GM19467 (cell line): ENCODE measurements around the gene SLC38A7.
"Not testable (repeated sequence)": the region's sequence is repeated elsewhere in the genome, so short reads cannot be mapped to it uniquely, and the experiment has no call there.

ENCODE experiments used
- ATAC-seq: cut with Tn5 transposase; IDR thresholded peaks from one replicate; pipeline ENCODE4 v1.9.1; 2021; ENCODE audit warnings: mild to moderate bottlenecking, moderate library complexity; ENCODE audit not compliant: unreplicated experiment

SLC38A7 gene

DNA sequence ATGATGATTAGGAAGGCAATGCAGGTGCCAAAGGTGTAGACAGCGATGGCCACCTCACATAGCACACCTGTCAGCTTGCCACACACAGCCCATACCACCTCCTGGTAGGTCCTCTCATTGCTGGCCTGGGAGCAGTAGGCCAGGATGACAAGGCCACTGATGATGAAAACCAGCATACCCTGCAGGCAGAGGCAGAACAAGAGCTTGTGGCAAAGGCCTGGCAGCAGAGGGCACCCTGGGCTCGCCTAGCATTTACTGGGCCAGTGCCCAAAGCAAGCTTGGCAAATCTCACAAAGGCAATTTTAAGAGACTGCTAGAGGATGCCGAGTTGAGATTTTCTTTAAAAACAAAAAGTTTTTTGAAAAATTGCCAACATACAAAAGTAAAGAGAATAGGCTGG lies 5.9 kb downstream of the SLC38A7 start:
- no peak for ATAC-seq

DNA sequence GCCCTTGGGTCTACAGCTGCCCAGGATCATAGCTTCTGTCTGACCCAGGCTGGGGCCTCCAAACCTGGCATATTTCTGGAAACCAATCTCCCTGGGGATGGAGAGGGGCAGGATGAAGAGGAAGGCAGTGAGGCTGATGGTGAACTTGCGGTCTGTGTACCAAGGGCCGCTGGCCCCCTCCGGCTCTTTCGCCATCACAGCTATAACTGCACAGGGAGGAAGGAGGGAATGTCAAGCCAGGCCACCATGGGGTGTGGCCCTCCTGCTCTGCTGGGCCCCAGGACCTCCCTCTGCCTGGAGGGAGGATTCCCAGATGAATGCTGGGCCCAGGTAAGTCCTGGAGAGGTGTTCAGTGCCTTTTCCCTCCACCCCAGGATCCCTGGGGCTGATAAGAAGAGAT lies 6.3 kb downstream of the SLC38A7 start:
- no peak for ATAC-seq

DNA sequence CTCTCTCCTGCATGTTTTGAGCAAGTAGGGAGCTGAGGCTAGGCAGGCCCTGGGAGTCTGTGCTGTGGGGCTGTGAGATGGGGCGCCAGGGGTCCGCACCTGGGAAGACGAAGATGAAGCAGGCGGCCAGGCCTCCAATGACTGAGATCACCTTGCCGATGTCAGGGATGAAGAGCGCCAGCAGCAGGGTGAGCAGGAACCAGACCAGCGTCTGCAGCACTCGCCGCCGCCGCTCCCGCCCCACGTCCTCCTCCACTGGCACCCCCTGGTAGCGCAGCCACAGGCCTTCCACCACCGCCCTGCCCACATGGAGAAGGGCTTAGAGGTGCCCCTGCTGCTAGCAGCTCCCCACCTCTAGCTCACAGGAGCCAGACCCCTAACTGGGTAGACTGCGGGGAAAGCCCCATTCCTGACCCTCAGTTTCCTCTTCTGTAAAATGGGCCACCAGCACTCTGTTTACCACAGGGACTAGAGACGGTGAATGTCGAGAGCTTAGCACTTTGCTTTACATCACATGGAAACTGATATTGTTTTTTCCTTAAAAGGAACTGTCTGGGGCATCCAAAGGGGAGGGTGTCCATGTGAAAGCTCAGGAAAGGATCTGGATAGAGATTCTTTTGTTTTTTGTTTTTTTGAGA lies 13.5 kb downstream of the SLC38A7 start:
- no peak for ATAC-seq

DNA sequence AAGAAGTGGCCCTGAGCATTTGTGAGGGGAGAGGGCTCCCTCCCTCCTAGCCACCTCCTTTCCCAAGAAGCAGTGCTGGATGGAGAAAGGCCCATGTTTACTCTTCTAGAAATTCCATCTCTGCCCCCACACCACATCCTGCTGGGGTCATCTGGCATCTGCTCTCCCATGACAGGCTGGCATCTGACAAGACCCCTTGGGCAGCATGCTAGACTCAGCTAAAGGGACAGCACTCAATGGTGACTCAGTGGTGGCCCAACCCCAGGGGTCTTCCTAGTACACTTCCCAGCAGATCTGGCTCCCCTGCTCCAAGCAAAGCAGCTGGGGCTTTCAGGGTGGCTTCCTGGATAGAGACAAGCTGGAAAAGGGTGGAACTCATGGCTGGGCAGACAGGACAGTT lies 14.4 kb downstream of the SLC38A7 start:
- ATAC-seq, result no peak

DNA sequence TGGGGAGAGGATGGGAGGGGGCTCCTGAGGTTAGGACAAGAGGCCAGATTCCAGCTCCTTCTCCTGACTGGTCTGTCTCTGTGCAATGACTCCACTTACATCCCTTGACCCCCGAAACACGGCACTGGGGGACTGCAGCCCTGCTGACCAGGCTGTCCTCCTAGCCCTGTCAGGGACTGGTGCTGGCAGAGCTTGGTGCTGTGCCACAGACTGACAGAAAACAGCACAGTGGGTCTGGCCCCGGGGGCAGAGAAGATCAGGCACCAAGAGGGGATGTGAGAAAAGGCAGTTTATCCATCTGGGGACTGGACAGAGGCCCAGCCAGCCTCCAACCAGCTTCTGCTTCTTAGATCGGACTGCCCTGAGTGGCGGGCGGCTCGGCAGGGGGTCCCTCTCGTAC lies 19.4 kb downstream of the SLC38A7 start:
- no peak for ATAC-seq

DNA sequence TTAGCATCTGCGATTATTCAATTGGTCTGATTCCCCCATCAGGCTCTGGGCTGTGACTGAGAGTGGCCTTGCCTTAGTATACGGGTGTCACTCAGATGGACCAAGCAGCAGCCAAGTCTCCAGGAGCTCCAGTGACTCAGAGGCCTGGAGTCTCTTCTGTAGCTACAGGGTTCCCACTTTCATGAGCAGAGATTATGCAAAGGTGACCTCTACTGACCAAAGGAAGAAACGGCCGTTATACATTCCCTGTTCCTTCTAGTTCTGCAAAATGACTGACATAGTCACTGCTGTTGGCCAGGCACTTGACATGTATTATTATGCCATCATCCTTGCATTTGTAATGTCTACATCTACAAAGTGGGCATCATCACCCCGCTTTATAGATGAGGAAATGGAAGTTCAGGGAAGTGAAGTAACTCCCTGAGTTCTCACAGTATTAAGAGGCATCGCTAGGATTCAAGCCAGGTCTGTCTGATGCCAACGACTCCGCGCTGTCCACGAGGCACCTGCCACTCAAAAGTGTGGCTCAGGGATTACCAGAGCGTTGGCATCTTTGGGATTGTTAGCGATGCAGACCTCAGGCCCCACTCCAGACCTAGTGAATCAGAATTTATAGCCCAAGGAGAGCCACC lies 23.3 kb downstream of the SLC38A7 start:
- no peak for ATAC-seq

DNA sequence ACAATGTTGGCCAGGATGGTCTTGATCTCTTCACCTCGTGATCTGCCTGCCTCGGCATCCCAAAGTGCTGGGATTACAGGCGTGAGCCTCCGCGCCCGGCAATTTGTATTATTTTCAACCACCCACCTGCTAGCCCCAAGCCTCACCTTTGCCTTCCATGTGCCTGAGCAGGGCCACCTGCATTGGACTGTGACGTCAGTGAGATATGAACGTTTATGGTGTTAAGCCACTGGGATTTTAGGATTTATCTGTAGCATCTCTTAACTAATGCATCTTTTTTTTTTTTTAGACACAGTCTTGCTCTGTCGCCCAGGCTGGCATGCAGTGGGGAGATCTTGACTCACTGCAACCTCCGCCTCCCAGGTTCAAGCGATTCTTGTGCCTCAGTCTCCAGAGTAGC lies 24.7 kb downstream of the SLC38A7 start:
- not testable (repeated sequence) for ATAC-seq

DNA sequence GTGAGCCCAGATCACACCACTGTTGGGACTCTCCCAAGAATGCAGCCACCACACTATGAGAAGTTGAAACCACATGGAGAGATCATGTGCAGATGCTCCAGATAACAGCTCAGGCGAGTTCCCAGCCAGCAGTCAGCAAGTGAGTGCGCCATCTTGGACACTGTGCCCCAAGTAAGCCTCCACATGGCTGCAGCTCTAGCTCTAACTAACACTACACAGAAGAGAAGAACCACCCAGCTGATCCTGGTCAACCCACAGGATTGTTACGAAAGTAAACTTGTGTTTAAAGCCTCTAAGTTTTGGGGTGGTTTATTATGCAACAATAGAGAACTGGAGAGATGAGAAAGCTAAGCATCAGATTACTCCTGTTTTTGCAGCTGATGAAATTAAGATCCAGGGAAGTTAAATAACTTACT lies 25.8 kb downstream of the SLC38A7 start:
- ATAC-seq, result no peak

DNA sequence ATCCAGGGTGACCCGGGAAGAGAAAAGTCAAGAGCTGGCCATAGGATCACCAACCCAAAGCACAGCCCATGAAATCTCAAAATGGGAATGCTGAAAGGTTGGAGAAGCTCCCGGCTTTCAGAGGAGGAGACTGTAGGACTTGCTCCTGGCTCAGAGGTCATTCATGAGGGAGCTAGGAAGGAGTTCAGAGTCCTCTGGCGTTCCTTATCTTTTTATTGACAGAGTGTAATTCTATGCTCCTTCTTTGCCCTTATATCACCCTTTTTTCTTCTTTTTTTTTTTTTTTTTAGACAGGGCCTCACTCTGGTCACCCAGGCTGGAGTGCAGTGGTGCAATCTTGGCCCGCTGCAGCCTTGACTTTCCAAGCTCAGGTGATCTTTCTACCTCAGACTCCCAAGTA lies 27.7 kb downstream of the SLC38A7 start:
- ATAC-seq, result no peak

DNA sequence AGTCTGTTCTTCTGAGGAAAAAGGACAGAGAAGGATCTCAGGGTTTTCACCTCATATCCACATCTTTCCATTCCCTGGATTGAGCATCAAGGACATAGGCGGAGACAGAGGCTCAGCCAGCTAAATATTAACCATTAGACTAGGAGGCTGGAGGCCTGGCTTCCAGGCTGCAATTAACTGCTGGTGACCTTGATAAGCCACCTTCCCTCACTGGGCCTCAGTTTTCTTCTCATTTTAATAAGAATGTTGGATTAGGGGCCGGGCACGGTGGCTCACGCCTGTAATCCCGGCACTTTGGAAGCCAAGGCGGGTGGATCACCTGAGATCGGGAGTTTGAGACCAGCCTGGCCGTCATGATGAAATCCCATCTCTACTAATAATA lies 29.4 kb downstream of the SLC38A7 start:
- ATAC-seq, result no peak

DNA sequence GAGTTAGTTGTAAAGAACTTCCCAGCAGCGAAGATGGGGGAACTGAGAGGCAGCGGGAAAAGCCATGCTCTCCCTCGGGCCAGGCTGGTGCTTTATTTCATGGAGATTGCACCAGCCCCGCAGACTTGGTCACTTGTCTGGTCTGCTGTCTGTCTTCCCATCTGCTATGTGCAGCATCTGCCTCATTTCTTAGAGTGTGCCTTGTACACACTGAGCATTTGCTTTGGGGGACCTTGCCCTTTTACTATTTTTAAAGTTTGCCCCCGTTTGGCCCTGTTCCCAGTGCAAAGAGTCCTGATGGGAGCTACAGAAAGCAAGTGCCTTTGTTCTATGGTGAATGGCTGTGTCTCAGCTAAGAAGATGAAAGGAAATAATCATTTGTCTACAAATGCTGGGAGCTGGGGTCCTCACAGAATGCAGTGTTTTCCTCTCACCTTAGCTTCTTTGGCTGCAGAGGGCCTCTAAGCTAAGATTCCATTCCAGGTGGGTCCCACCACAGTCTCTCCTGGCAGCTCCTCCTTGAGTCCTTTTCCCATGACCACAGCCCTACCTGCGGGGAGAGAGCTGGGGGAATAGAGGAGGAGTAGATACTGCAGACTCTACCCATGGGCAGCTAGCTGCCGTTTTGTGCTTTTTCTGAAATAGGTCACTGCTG lies 29.9 kb downstream of the SLC38A7 start:
- no peak for ATAC-seq

DNA sequence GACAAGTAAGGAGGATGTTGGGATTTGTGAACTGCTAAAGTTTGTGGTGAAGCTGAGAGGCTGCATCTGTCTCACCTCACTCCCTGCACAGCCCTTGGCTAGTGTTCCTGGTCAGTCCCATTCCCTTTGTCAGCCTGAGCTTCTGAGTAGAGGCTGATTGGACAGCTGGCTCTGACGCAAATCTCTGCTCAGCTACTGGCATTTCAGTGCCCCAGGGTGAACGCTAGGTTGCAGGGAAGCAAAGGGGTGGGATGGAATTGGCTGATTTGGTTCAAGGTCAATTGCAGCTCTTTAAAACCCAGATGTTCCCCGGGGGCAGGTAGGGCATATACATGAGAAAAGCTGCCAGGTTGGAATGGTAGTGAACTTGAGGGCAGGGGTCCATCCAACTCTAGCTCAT lies 31.8 kb downstream of the SLC38A7 start:
- ATAC-seq, result no peak

DNA sequence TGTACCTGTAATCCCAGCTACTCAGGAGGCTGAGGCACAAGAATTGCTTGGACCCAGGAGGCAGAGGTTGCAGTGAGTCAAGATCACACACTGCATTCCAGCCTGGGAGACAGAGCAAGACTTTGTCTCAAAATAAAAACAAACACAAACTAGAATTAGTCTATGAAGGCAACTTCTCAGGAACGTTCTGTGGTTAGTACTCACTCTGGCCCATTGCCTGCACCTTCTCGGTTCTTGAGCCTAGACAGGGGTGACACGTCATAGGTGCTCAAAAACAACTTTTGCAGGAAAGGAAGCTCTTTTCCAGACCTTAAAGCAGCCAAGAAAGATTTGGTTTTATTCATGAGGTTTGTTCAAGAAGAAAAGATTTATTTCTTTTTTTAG lies 32.6 kb downstream of the SLC38A7 start:
- no peak for ATAC-seq

DNA sequence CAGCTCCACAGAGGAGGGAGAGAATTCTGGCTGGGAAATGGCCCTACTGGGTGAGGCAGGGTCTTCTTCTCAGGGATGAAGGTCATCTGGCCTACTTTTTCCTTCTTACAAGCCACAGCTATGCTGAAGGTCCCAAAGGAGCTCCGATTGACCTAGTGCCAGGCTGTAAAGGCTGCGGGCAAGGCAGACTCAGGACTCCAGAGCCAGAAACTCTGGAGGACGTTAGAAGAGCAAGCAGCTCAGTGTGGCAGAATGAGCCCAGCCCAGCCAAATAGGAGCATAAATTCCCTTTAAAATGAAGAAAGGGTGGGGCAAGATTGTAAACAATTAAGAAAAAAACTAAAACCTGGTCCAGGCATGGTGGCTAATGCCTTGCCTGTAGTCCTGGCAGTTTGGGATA lies 34.9 kb downstream of the SLC38A7 start:
- no peak for ATAC-seq

DNA sequence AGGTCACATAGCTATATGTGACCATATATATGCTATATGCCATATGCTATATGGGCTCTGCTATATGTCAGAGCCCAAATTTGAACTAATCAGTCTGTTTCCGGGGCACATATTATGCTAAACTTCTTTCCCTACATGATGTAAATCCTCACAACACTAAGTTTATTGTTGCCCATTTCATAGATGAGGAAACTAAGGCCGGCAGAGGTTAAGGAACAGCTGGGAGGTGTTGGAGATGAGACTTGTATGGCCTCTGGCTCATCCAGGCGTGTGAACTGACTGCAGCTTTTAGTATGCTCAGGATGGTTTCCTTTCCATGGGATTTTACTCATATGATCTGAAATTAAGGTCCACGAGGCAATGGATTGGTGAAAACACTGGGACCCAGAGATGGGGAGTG lies 37.5 kb downstream of the SLC38A7 start:
- ATAC-seq, result no peak

DNA sequence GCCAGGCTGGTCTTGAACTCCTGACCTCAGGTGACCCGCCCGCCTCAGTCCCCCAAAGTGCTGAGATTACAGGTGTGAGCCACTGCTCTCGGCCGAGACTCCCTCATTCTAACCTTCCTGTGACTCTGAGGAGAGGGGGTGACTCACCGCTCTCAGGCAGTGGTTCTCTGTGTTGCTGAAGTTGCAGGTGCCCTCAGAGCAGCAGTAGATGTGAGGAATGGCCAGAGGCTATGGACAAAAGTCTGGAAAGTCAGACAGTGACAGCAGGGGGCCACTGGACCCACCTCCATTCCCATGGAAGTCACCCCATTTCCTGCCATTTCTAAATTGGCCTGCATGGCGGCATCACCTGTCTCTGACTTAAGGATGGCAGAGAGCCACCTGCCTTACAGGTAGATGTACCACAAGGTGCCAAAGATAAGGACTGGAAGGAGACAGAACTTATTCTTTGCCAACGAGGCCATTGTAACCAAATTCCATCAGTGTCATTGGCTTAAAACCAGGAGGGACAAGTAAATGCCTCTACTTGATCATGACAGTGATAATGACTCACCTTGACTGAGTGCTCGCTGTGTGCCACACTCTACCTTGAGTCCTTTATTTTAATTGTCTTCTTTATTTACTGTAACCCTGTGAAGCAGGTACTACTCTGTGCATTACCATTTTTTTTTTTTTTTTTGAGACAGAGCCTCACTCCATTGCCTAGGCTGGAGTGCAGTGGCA lies 39.6 kb downstream of the SLC38A7 start:
- no peak for ATAC-seq

DNA sequence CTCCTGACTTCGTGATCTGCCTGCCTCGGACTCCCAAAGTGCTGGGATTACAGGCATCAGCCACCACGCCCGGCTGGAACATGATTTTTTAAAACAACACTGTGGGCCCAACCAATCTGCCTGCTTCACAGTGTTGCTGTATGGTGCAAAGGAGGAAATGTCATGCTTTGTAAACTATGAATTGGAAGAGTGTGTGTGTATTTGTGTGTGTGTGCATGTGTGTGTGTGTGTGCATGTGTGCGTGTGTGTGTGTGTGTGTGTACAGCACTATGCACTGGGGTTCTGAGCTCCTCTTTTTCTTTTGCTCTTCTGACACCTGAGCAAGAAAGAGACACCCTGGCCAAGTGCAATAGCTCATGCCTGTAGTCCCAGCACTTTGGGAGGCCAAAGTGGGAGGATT lies 40.5 kb downstream of the SLC38A7 start:
- ATAC-seq, result no peak

DNA sequence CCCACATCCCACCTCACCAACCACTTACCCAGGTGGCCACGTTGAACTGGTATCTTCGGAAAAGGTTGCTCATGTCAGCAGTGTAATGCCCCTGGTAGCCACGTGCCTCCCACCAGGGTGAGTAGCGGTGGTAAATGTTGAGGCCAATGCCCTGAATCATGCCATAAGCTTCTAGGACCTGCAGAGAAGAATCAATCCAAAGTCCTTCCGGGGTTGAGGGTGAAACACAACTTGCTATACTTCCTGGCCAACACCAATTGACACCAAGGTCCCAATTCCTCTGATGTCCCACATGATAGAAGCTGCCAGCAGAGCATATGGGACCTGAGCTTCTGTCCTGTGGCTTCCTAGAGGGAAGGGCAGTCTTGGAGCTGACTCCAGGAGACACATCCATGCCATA lies 43.6 kb downstream of the SLC38A7 start:
- ATAC-seq, result no peak

DNA sequence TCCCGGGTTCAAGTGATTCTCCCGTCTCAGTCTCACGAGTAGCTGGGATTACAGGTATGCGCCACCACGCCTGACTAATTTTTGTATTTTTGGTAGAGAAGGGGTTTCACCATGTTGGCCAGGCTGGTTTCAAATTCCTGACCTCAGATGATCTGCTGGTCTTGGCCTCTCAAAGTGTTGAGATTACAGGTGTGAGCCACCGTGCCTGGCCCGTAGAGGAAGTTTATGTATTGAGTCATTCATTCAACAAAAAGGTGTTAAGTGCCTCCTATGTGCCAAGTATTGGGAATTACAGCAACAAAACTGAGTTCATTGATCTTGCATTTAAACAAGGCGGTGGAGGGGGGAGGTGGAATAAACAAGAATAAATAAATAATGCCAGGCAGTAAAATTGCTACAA lies 44.7 kb downstream of the SLC38A7 start:
- no peak for ATAC-seq

DNA sequence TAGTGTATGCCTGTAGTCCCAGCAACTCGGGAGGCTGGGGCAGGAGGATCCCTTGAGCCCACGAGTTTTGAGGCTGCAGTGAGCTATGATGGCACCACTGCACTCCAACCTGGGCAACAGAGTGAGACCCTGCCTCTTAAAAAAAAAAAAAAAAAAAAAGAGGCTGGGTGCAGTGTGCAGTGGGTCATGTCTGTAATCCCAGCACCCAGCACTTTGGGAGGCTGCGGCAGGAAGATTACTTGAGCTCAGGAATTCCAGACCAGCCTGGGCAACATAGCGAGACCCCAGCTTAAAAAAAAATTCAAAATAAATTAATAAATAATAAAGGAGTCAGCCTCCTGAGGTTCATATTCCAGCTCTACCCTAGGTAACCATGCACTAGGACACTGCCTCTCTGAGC lies 45.3 kb downstream of the SLC38A7 start:
- ATAC-seq, result no peak

DNA sequence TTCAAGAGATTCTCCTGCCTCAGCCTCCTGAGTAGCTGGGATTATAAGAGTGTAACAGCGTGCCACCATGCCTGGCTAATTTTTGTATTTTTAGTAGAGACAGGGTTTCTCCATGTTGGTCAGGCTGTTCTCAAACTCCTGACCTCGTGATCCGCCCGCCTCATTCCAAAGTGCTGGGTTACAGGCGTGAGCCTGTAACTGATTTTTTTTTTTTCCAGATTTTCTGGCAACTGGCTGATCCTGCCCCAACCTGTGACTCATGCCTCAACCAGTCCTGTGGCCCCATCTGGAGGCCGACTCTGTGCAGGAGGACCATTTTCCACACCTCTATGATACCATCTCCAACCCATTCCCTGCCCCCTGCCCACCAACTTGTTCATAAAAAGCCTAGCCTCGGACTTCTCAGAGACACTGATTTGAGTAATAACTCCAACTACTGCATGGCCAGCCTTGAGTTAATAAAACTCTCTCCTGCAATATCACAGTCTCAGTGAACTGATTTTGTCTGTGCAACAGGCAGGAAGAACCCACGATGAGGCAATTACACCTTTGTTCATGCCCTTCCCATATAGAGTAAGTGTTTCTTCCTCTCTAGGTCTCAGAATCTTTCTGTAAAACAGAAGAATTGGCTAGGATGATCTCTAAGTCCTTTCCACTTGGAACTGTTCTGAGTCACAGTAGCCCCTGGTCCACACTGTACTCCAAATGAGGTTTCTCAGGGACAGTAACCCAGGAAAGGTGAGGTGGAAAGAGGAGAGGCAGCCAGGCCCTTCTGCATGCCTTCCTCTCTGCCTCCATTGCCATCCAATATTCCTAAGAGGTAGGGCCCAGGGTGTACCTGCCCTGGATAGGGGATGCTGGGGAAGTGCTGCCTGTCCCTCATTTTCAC lies 46.2 kb downstream of the SLC38A7 start:
- ATAC-seq, result no peak
